PC-9 (cell line): ENCODE data around the gene ABHD5.

Experiments
- CTCF ChIP-seq: fragments of 200-600 bp; sonication (generic); conservative IDR thresholded peaks from 2 replicates; pipeline ENCODE4 v1.6.1; 2017; ENCODE audit warnings: mixed run types, antibody characterized with exemption, mild to moderate bottlenecking, moderate library complexity
- EZH2 ChIP-seq: fragments of 200-600 bp; sonication (generic); IDR thresholded peaks from 2 replicates; pipeline ENCODE4 v1.8.0; 2017; ENCODE audit warnings: antibody characterized with exemption, low read depth

GRCh38 chr3:43686700-43687498 lies 3.8 kb upstream of the ABHD5 start:
- TF ChIP-seq CTCF (no peak), EZH2 (no peak)
